Renal pelvis (tissue), 4 donors: Measurements from ENCODE around the gene KCNMB1. TPM values are rescaled to one million over a fixed set of nuclear protein-coding genes. Genes with fewer than 3 reads are reported as not detected.

Experiments
- DNase-seq: peaks from one replicate; pipeline ENCODE4 v3.0.0-alpha.2; 2013
- polyA plus RNA-seq, 3 donors: library from polyadenylated mRNA; unstranded; fragments of 120-200 nt; gene quantifications; one replicate each; pipeline ENCODE4 v1.2.1, GENCODE V29; 2013; ENCODE audit not compliant: insufficient read length in 3 of 3

KCNMB1 gene
- polyA plus RNA-seq, 3 donors, result 1.3 to 2.1 (median 2.1) TPM

GRCh38 chr5:170347022-170347567 lies 42.1 kb downstream of the KCNMB1 start:
- no peak for DNase-seq

GRCh38 chr5:170345971-170346370 lies 43.2 kb downstream of the KCNMB1 start:
- DNase-seq, result no peak

- DNase-seq, result no peak
Measured at GRCh38 chr5:170343177-170343576, 46.0 kb downstream of the KCNMB1 start.

- no peak for DNase-seq
Measured at GRCh38 chr5:170342153-170342725, 46.9 kb downstream of the KCNMB1 start.

GRCh38 chr5:170341545-170341944 lies 47.6 kb downstream of the KCNMB1 start:
- no peak for DNase-seq

GRCh38 chr5:170339780-170340167 lies 49.4 kb downstream of the KCNMB1 start:
- no peak for DNase-seq

- DNase-seq, result no peak
Measured at GRCh38 chr5:170338933-170339779, 50.0 kb downstream of the KCNMB1 start.

GRCh38 chr5:170338291-170338690 lies 50.9 kb downstream of the KCNMB1 start:
- DNase-seq, result no peak

- DNase-seq, result no peak
Measured at GRCh38 chr5:170337045-170337733, 52.0 kb downstream of the KCNMB1 start.

- DNase-seq, result no peak
Measured at GRCh38 chr5:170336065-170336464, 53.1 kb downstream of the KCNMB1 start.

- no peak for DNase-seq
Measured at GRCh38 chr5:170334626-170335025, 54.5 kb downstream of the KCNMB1 start.

- DNase-seq, result no peak
Measured at GRCh38 chr5:170333161-170333910, 55.8 kb downstream of the KCNMB1 start.

- DNase-seq, result no peak
Measured at GRCh38 chr5:170332058-170332457, 57.1 kb downstream of the KCNMB1 start.

GRCh38 chr5:170330568-170331054 lies 58.6 kb downstream of the KCNMB1 start:
- DNase-seq, result no peak

GRCh38 chr5:170329524-170329923 lies 59.6 kb downstream of the KCNMB1 start:
- no peak for DNase-seq

GRCh38 chr5:170327829-170328228 lies 61.3 kb downstream of the KCNMB1 start:
- no peak for DNase-seq

GRCh38 chr5:170327168-170327567 lies 62.0 kb downstream of the KCNMB1 start:
- DNase-seq, result no peak
